Measurements from ENCODE around the gene CYB561D2.

Gene CYB561D2

GRCh38 chr3:50373146-50374051 lies 22.7 kb downstream of the CYB561D2 start:
- no peak for DNase-seq (ENCODE audit: low spot score)
- TF ChIP-seq CTCF (IDR thresholded peaks at IDR 0.05; ENCODE audit: extremely low read depth, missing control alignments), result no peak

DNA sequence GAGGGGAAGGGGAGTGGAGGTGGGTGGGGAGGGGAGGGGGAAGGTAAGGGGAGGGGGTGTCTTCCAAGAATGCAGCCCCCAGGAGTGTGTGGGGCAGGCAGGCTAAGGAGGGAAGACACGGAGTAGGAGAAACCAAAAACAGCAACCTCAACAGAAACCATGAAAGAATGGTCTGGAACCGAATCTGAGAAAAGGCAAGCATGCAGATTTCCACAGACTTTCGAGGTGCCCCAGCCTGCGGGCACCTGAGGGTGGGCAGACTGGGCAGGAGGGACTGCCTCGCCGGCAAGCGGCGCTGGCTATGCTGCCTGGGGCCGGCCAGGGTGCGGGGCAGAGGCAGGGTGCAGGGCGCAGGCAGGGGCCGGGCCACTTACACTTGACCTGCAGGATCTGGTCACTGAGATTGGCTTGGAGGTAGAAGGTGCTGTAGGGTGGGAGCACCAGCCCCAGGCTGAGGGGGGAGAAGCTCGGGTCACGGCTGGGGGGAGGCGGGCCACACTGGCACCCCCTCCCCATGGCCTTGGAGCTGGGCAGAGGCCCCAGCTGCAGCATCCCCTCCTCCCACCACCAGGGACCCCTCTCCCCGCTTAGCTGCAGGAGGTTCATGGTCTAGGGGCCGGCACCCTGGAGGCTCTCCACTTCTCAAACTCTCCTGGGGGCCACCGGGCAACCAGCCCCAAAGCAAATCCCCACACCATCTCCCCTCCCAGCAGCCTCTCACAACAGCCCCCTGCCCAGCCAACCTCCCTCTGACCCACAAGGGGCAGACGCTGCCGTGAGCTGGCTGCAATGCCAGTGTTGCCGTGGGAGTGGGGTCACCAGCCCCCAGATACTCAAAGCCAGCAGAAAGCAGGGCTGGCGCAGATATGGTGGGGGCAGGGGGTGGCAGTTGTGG lies 23.9 kb downstream of the CYB561D2 start:
- no peak for TF ChIP-seq CTCF (IDR thresholded peaks at IDR 0.05; ENCODE audit: extremely low read depth, missing control alignments)
- no peak for DNase-seq (ENCODE audit: low spot score)

- DNase-seq (ENCODE audit: low spot score), result no peak
- no peak for TF ChIP-seq CTCF (IDR thresholded peaks at IDR 0.05; ENCODE audit: extremely low read depth, missing control alignments)
Observed at GRCh38 chr3:50375258-50375931, 24.7 kb downstream of the CYB561D2 start.

DNA sequence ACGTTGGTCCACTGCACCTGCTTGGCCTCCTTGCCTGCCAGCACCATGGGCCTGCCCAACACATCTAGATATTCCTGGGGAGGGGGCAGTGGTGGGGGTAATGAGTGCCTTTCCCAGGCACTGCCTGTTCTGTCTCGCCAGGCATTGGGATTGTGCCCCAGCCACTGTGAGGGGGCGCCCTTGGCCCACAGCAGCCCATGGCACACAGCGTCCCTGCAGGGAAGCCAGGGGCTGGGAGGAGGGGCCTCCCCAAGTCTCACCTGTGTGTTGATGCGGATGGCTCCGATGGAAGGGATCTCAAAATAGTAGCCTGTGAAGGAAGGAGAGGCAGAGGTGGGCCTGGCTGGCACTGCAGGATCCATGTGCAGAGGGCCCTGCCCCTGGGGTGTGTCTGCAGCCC lies 27.4 kb downstream of the CYB561D2 start:
- no peak for TF ChIP-seq CTCF (IDR thresholded peaks at IDR 0.05; ENCODE audit: extremely low read depth, missing control alignments)
- DNase-seq (ENCODE audit: low spot score), result no peak

DNA sequence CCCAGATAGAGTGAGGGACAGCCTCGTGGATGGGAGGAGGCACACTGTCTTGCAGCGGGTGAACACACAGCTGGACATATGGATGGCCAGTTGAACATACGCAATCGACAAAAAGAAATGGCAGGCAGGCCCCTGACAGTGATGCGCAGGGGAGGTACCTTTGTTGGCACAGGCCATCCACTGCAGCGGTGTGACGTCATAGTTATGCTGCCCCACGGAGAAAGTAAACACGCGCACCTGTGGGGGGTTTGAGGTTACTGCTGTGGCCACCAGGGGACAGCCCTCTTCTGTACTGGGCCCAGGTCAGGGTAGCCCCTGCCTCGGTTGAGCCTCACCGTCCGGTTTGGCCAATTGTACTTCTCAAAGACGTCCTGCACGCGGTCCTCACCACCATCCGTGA lies 28.1 kb downstream of the CYB561D2 start:
- no peak for DNase-seq (ENCODE audit: low spot score)
- no peak for TF ChIP-seq CTCF (IDR thresholded peaks at IDR 0.05; ENCODE audit: extremely low read depth, missing control alignments)

DNA sequence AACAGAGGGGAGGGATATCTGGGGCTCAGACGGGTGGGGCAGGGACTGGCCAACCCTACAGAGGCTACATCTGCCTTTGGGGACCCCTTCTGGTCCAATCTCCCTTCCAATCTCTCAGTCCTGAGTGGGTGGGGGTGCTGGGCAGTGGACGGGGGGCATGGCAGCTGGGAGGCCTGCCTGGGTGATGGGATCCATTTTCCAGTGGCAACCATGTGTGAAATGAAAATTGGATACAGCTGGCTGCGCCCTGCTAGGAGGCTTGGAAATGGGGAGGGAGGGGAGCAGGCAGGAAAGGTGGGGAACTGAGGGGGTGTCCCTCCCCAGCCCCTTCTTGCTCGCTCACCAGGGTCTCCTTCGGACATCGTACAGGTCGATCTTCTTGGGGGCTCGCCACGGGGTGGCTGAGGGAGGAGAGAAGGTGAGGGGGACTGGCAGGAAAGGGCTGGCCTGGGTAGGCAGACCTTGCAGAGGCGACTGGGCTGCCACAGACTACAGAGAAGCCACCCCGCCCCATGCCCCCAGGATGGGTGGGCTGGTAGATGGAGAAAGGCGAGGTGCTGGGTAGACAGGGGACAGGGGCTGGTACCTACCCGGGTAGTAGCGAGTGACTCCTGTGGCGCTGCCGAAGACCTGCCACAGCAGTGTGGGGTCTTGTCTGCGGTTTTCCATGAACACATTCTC lies 29.9 kb downstream of the CYB561D2 start:
- DNase-seq (ENCODE audit: low spot score), result no peak
- no peak for TF ChIP-seq CTCF (IDR thresholded peaks at IDR 0.05; ENCODE audit: extremely low read depth, missing control alignments)
